ENCODE measurements around the gene ORC3. TPM values are rescaled to one million over a fixed set of nuclear protein-coding genes. Genes with fewer than 3 reads are reported as not detected.

Gene ORC3
- total and polyA plus RNA-seq, 7 experiments from 2014 or later, result 17.7 to 40.3 (median 28.2) TPM

GRCh38 chr6:87572883-87573282, 17.1 kb upstream of the ORC3 start:
- Mint-ChIP-seq H3K27ac (peak overlapping the region in 6 of 9 donors; percentile 28 to 81 (median 59)), H3K4me3 (peak overlapping the region in 9 of 10 donors; percentile 18 to 60 (median 52)), H3K27me3 (no peaks in the 10 kb centered on the region), H3K36me3 (peaks cover 3 to 39% (median 18%) of the 10 kb centered on the region in 5 donors), H3K9me3 (peaks cover 0 to 3% (median 0%) of the 10 kb centered on the region in 11 donors), H3K4me1 (peaks cover 33 to 76% (median 66%) of the 10 kb centered on the region in 7 donors)
- Histone ChIP-seq H3K4me1 (ENCODE audit: control insufficient read depth in 2 of 2, insufficient read depth in 2 of 2, low read length in 2 of 2) (peaks cover 19 to 24% of the 10 kb centered on the region in 2 donors), H3K27me3 (ENCODE audit: control insufficient read depth in 2 of 2, insufficient read depth in 2 of 2, low read length in 2 of 2) (no peaks in the 10 kb centered on the region), H3K36me3 (ENCODE audit: control insufficient read depth in 2 of 3, insufficient read depth in 3 of 3, low read length in 3 of 3) (peaks cover 0 to 7% (median 0%) of the 10 kb centered on the region in 3 experiments), H3K4me3 (ENCODE audit: low read length) (no peak overlapping the region), H3K9me3 (ENCODE audit: control insufficient read depth in 2 of 3, low read length in 3 of 3) (no peaks in the 10 kb centered on the region), H3K27ac (ENCODE audit: low read depth, low read length) (no peak overlapping the region)
- intact Hi-C loops (cut with micrococcal nuclease), result loop anchor here in 1 of 2 donors (5.0 kb wide), 1 partner anchor 604 kb away; no protein-coding TSS in a partner anchor
- ATAC-seq, result no peak
- CTCF ChIA-PET, result no interaction called here
- POLR2A ChIA-PET, result no interaction called here
- no peak for DNase-seq

GRCh38 chr6:87573307-87574024, 16.5 kb upstream of the ORC3 start:
- Histone ChIP-seq H3K36me3 (ENCODE audit: control insufficient read depth in 2 of 3, insufficient read depth in 3 of 3, low read length in 3 of 3) (peaks cover 0 to 6% (median 0%) of the 10 kb centered on the region in 3 experiments), H3K27me3 (ENCODE audit: control insufficient read depth in 2 of 2, insufficient read depth in 2 of 2, low read length in 2 of 2) (no peaks in the 10 kb centered on the region), H3K27ac (ENCODE audit: low read depth, low read length) (no peak overlapping the region), H3K4me1 (ENCODE audit: control insufficient read depth in 2 of 2, insufficient read depth in 2 of 2, low read length in 2 of 2) (peaks cover 19 to 24% of the 10 kb centered on the region in 2 donors), H3K9me3 (ENCODE audit: control insufficient read depth in 2 of 3, low read length in 3 of 3) (no peaks in the 10 kb centered on the region), H3K4me3 (ENCODE audit: low read length) (no peak overlapping the region)
- ChIA-PET POLR2A (interaction anchor here (0.7 to 1.3 kb wide), 2 partner anchors 16 to 1506 kb away, joined by 4 read pairs; partner anchors contain the start of genes ORC3 and RARS2), CTCF (no interaction called here)
- Mint-ChIP-seq H3K27ac (peak overlapping the region in 8 of 9 donors; percentile 21 to 87 (median 62)), H3K4me1 (peaks cover 33 to 79% (median 69%) of the 10 kb centered on the region in 7 donors), H3K27me3 (no peaks in the 10 kb centered on the region), H3K9me3 (peaks cover 0 to 3% (median 0%) of the 10 kb centered on the region in 11 donors), H3K4me3 (peak overlapping the region; percentile 21 to 71 (median 58)), H3K36me3 (peaks cover 3 to 34% (median 18%) of the 10 kb centered on the region in 5 donors)
- intact Hi-C loops (cut with micrococcal nuclease), result loop anchor here in 1 of 2 donors (2.0 to 5.0 kb wide), 2 partner anchors 21 to 604 kb away; no protein-coding TSS in a partner anchor
- DNase-seq (no peak), ATAC-seq (no peak)

- POLR2A ChIA-PET, result interaction anchor here (1.3 kb wide), 1 partner anchor 15 kb away, joined by 4 read pairs; the partner anchor contains the start of genes ORC3 and RARS2
- H3K4me1 ChIP-seq (ENCODE audit: control insufficient read depth in 2 of 2, insufficient read depth in 2 of 2, low read length in 2 of 2), result peaks cover 19 to 24% of the 10 kb centered on the region in 2 donors
- DNase-seq (no peak), ATAC-seq (no peak)
- Mint-ChIP-seq H3K4me1 (peaks cover 33 to 84% (median 72%) of the 10 kb centered on the region in 7 donors), H3K9me3 (peaks cover 0 to 3% (median 0%) of the 10 kb centered on the region in 11 donors), H3K27me3 (no peaks in the 10 kb centered on the region), H3K27ac (peak overlapping the region; percentile 9 to 87 (median 62)), H3K36me3 (peaks cover 3 to 32% (median 21%) of the 10 kb centered on the region in 5 donors), H3K4me3 (peak overlapping the region in 9 of 10 donors; percentile 9 to 60 (median 57))
- CTCF ChIA-PET, result no interaction called here
- no peak overlapping the region for H3K27ac ChIP-seq (ENCODE audit: low read depth, low read length)
- no peak overlapping the region for H3K4me3 ChIP-seq (ENCODE audit: low read length)
- H3K36me3 ChIP-seq (ENCODE audit: control insufficient read depth in 2 of 3, insufficient read depth in 3 of 3, low read length in 3 of 3), result no peaks in the 10 kb centered on the region
- no peaks in the 10 kb centered on the region for H3K27me3 ChIP-seq (ENCODE audit: control insufficient read depth in 2 of 2, insufficient read depth in 2 of 2, low read length in 2 of 2)
- H3K9me3 ChIP-seq (ENCODE audit: control insufficient read depth in 2 of 3, low read length in 3 of 3), result no peaks in the 10 kb centered on the region
- intact Hi-C loops (cut with micrococcal nuclease), result loop anchor here in 1 of 2 donors (2.0 to 5.0 kb wide), 2 partner anchors 22 to 603 kb away; no protein-coding TSS in a partner anchor
Measured at GRCh38 chr6:87574237-87574804, 15.6 kb upstream of the ORC3 start.

GRCh38 chr6:87575423-87575822, 14.5 kb upstream of the ORC3 start:
- Histone ChIP-seq H3K36me3 (ENCODE audit: control insufficient read depth in 2 of 3, insufficient read depth in 3 of 3, low read length in 3 of 3) (peaks cover 0 to 5% (median 0%) of the 10 kb centered on the region in 3 experiments), H3K27me3 (ENCODE audit: control insufficient read depth in 2 of 2, insufficient read depth in 2 of 2, low read length in 2 of 2) (no peaks in the 10 kb centered on the region), H3K9me3 (ENCODE audit: control insufficient read depth in 2 of 3, low read length in 3 of 3) (no peaks in the 10 kb centered on the region), H3K4me3 (ENCODE audit: low read length) (no peak overlapping the region), H3K27ac (ENCODE audit: low read depth, low read length) (no peak overlapping the region), H3K4me1 (ENCODE audit: control insufficient read depth in 2 of 2, insufficient read depth in 2 of 2, low read length in 2 of 2) (peaks cover 19 to 24% of the 10 kb centered on the region in 2 donors)
- Mint-ChIP-seq H3K4me1 (peaks cover 33 to 79% (median 69%) of the 10 kb centered on the region in 7 donors), H3K36me3 (peaks cover 3 to 37% (median 27%) of the 10 kb centered on the region in 5 donors), H3K27me3 (no peaks in the 10 kb centered on the region), H3K9me3 (peaks cover 0 to 3% (median 0%) of the 10 kb centered on the region in 11 donors), H3K27ac (peak overlapping the region in 7 of 9 donors; percentile 13 to 88 (median 68)), H3K4me3 (peak overlapping the region; percentile 10 to 60 (median 49))
- DNase-seq (no peak), ATAC-seq (no peak)
- POLR2A ChIA-PET, result no interaction called here
- intact Hi-C loops (cut with micrococcal nuclease), result loop anchor here in 1 of 2 donors (2.0 kb wide), 1 partner anchor 23 kb away; no protein-coding TSS in a partner anchor
- CTCF ChIA-PET, result interaction anchor here (0.6 kb wide), 1 partner anchor 1714 kb away, joined by 3 read pairs; no protein-coding TSS in a partner anchor

GRCh38 chr6:87583822-87584221, 6.1 kb upstream of the ORC3 start:
- intact Hi-C loops (cut with micrococcal nuclease), result no loop called here
- no peak overlapping the region for H3K27ac ChIP-seq (ENCODE audit: low read depth, low read length)
- H3K4me3 Mint-ChIP-seq, result no peak overlapping the region
- ATAC-seq (no peak), DNase-seq (no peak)
- H3K4me3 ChIP-seq (ENCODE audit: low read length), result no peak overlapping the region
- no peaks in the 10 kb centered on the region for H3K27me3 Mint-ChIP-seq
- peaks cover 0 to 2% (median 0%) of the 10 kb centered on the region in 11 donors for H3K9me3 Mint-ChIP-seq
- ChIA-PET POLR2A (no interaction called here), CTCF (no interaction called here)
- H3K27me3 ChIP-seq (ENCODE audit: control insufficient read depth in 2 of 2, insufficient read depth in 2 of 2, low read length in 2 of 2), result no peaks in the 10 kb centered on the region
- no peak overlapping the region for H3K27ac Mint-ChIP-seq
- peaks cover 0 to 18% (median 6%) of the 10 kb centered on the region in 3 experiments for H3K36me3 ChIP-seq (ENCODE audit: control insufficient read depth in 2 of 3, insufficient read depth in 3 of 3, low read length in 3 of 3)
- peaks cover 35 to 76% (median 62%) of the 10 kb centered on the region in 7 donors for H3K4me1 Mint-ChIP-seq
- H3K4me1 ChIP-seq (ENCODE audit: control insufficient read depth in 2 of 2, insufficient read depth in 2 of 2, low read length in 2 of 2), result peaks cover 10 to 23% of the 10 kb centered on the region in 2 donors
- no peaks in the 10 kb centered on the region for H3K9me3 ChIP-seq (ENCODE audit: control insufficient read depth in 2 of 3, low read length in 3 of 3)
- H3K36me3 Mint-ChIP-seq, result peaks cover 6 to 37% (median 32%) of the 10 kb centered on the region in 5 donors

GRCh38 chr6:87586371-87587077, 3.4 kb upstream of the ORC3 start:
- DNase-seq, result no peak
- Histone ChIP-seq H3K27me3 (ENCODE audit: control insufficient read depth in 2 of 2, insufficient read depth in 2 of 2, low read length in 2 of 2) (no peaks in the 10 kb centered on the region), H3K27ac (ENCODE audit: low read depth, low read length) (no peak overlapping the region), H3K4me1 (ENCODE audit: control insufficient read depth in 2 of 2, insufficient read depth in 2 of 2, low read length in 2 of 2) (peaks cover 22 to 37% of the 10 kb centered on the region in 2 donors), H3K4me3 (ENCODE audit: low read length) (no peak overlapping the region), H3K9me3 (ENCODE audit: control insufficient read depth in 2 of 3, low read length in 3 of 3) (no peaks in the 10 kb centered on the region), H3K36me3 (ENCODE audit: control insufficient read depth in 2 of 3, insufficient read depth in 3 of 3, low read length in 3 of 3) (peaks cover 0 to 10% (median 6%) of the 10 kb centered on the region in 3 experiments)
- Mint-ChIP-seq H3K27me3 (no peaks in the 10 kb centered on the region), H3K4me1 (peaks cover 48 to 85% (median 83%) of the 10 kb centered on the region in 7 donors), H3K9me3 (peaks cover 0 to 2% (median 0%) of the 10 kb centered on the region in 11 donors), H3K36me3 (peaks cover 9 to 36% (median 22%) of the 10 kb centered on the region in 5 donors), H3K4me3 (peak overlapping the region in 2 of 10 donors; percentile 15 to 45), H3K27ac (no peak overlapping the region)
- POLR2A ChIA-PET, result interaction anchor here (5.2 kb wide), 1 partner anchor 115 kb away, joined by 44 read pairs; the partner anchor contains the start of gene AKIRIN2
- no peak for ATAC-seq
- intact Hi-C loops (cut with micrococcal nuclease), result no loop called here
- CTCF ChIA-PET, result no interaction called here

All from naive thymus-derived CD4-positive, alpha-beta T cell (primary cell).